Transverse colon (tissue), 4 donors: ENCODE measurements around the gene SRSF12. TPM values are rescaled to one million over a fixed set of nuclear protein-coding genes. Genes with fewer than 3 reads are reported as not detected.

Source experiments
- DNase-seq: peaks from one replicate; pipeline ENCODE4 v3.0.0-alpha.2; 2019
- H3K27ac ChIP-seq, 4 donors: fragments of 200-600 bp; sonication (generic); 2 replicates each; pipeline ENCODE4 v1.5.1; 2016 to 2018; ENCODE audit warnings: inconsistent platforms in 4 of 4
- H3K27me3 ChIP-seq: fragments of 200-600 bp; sonication (generic); 2 replicates; pipeline ENCODE4 v1.5.1; 2017; ENCODE audit warnings: inconsistent platforms
- H3K36me3 ChIP-seq, 4 donors: fragments of 200-600 bp; sonication (generic); 2 replicates each; pipeline ENCODE4 v1.5.1; 2017 to 2019; ENCODE audit warnings: inconsistent platforms in 4 of 4
- H3K4me1 ChIP-seq, 4 donors: fragments of 200-600 bp; sonication (generic); 2 replicates each; pipeline ENCODE4 v1.5.1; 2017 to 2020; ENCODE audit warnings: inconsistent platforms in 4 of 4
- H3K4me3 ChIP-seq, 4 donors: fragments of 200-600 bp; sonication (generic); 1 replicate in 1 of 4; 2 replicates in 3 of 4; pipeline versions ENCODE4 v1.5.1 to v1.6.1; 2017 to 2019; ENCODE audit warnings: inconsistent platforms in 4 of 4
- H3K9me3 ChIP-seq, 2 donors: fragments of 200-600 bp; sonication (generic); 2 replicates each; pipeline ENCODE4 v1.5.1; 2017 to 2019; ENCODE audit warnings: inconsistent platforms in 2 of 2
- EP300 ChIP-seq: sonication (generic); formaldehyde crosslinking; IDR thresholded peaks from one replicate; pipeline ENCODE4 v1.6.1; 2017; ENCODE audit warnings: antibody characterized with exemption, low read depth
- POLR2A ChIP-seq: fragments of 450-650 bp; IDR thresholded peaks from one replicate; pipeline ENCODE4 v1.6.1; 2016; ENCODE audit warnings: antibody characterized with exemption, mild to moderate bottlenecking, moderate library complexity
- POLR2AphosphoS5 ChIP-seq, 3 donors: sonication (generic); formaldehyde crosslinking; IDR thresholded peaks; one replicate each; pipeline ENCODE4 v1.6.1; 2016; ENCODE audit warnings: antibody characterized with exemption in 3 of 3
- WGBS, 2 donors: methylation state at CpG; one replicate each; pipeline ENCODE4 v1.1.5; 2018; ENCODE audit warnings: low coverage in 1 of 2; 5-methylcytosine and 5-hydroxymethylcytosine counted together
- in situ Hi-C, 4 donors: fragments of 200-750 bp; cut with MboI; loops; one replicate each; pipeline versions ENCODE4 v1.15.0 to v1.15.1; 2017; ENCODE audit warnings: low sequenced_read_pairs in 3 of 4, low pct_ligation_motif_present in 1 of 4, low pct_unique_long_range_greater_than_20kb in 1 of 4
- intact Hi-C: fragments of 100-400 bp; cut with DNase I; formaldehyde crosslinking; loops from one replicate; pipeline ENCODE4 v1.15.1; 2023; ENCODE audit warnings: low total_unique reads
- total RNA-seq, 4 donors: library from RNA; depleted of rRNA; stranded (reverse); fragments of >200 nt; gene quantifications; one replicate each; pipeline ENCODE4 v1.1.0, GENCODE V29; 2016
- TF ChIP-seq, protein P1 (sequence below), 5 experiments: fragments of 200-600 bp in 3 of 5; fragments of 450-650 bp in 2 of 5; sonication (generic) in 3 of 5; IDR thresholded peaks; 1 replicate in 2 of 5; 2 replicates in 3 of 5; pipeline ENCODE4 v1.5.1; 2016 to 2017; ENCODE audit warnings: antibody characterized with exemption in 5 of 5, inconsistent platforms in 3 of 5, mild to moderate bottlenecking in 2 of 5, moderate library complexity in 1 of 5

Gene SRSF12
- total RNA-seq, 4 donors from 2014 or later: not detected

GRCh38 chr6:89079511-89080234, 38.2 kb downstream of the SRSF12 start:
- 0 to 1% methylated on average over 18 to 20 of the region's 20 CpGs for WGBS, 2 donors
- no peaks in the 10 kb centered on the region for H3K9me3 ChIP-seq
- peak overlapping the region; percentile 100 for H3K27ac ChIP-seq
- peak overlapping the region; percentile 17 to 99 (median 88) for H3K4me3 ChIP-seq
- peaks cover 2 to 28% (median 18%) of the 10 kb centered on the region in 4 donors for H3K4me1 ChIP-seq
- H3K36me3 ChIP-seq: peaks cover 0 to 11% (median 5%) of the 10 kb centered on the region in 4 donors
- in situ Hi-C loops (loop anchor here in 1 of 4 donors (10.0 kb wide), 1 partner anchor 275 kb away; the partner anchor contains the start of gene UBE2J1), intact Hi-C loops (loop anchor here (5.0 kb wide), 1 partner anchor 42 kb away; no protein-coding TSS in a partner anchor)
- no peaks in the 10 kb centered on the region for H3K27me3 ChIP-seq
- peak; percentile 50 for TF ChIP-seq POLR2A
- TF ChIP-seq POLR2AphosphoS5 (IDR thresholded peaks at IDR 0.05): peak; percentile 41 to 67 (median 61)
- no peak for TF ChIP-seq EP300
- TF ChIP-seq, protein P1, sequence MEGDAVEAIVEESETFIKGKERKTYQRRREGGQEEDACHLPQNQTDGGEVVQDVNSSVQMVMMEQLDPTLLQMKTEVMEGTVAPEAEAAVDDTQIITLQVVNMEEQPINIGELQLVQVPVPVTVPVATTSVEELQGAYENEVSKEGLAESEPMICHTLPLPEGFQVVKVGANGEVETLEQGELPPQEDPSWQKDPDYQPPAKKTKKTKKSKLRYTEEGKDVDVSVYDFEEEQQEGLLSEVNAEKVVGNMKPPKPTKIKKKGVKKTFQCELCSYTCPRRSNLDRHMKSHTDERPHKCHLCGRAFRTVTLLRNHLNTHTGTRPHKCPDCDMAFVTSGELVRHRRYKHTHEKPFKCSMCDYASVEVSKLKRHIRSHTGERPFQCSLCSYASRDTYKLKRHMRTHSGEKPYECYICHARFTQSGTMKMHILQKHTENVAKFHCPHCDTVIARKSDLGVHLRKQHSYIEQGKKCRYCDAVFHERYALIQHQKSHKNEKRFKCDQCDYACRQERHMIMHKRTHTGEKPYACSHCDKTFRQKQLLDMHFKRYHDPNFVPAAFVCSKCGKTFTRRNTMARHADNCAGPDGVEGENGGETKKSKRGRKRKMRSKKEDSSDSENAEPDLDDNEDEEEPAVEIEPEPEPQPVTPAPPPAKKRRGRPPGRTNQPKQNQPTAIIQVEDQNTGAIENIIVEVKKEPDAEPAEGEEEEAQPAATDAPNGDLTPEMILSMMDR (IDR thresholded peaks at IDR 0.05): no peak
- DNase-seq: peak; percentile 64

- Histone ChIP-seq H3K4me3 (no peak overlapping the region), H3K36me3 (no peaks in the 10 kb centered on the region), H3K9me3 (no peaks in the 10 kb centered on the region), H3K27ac (no peak overlapping the region), H3K27me3 (no peaks in the 10 kb centered on the region), H3K4me1 (peaks cover 0 to 9% (median 2%) of the 10 kb centered on the region in 4 donors)
- no peak for DNase-seq
- TF ChIP-seq EP300 (no peak), POLR2A (no peak), POLR2AphosphoS5 (IDR thresholded peaks at IDR 0.05) (no peak)
- TF ChIP-seq, protein P1 (IDR thresholded peaks at IDR 0.05): no peak
- intact Hi-C loops (no loop called here), in situ Hi-C loops (no loop called here)
- WGBS, 2 donors: 87 to 100% methylated on average over 1 to 2 of the region's 2 CpGs
Measured at GRCh38 chr6:89073840-89074239, 44.0 kb downstream of the SRSF12 start.

DNA sequence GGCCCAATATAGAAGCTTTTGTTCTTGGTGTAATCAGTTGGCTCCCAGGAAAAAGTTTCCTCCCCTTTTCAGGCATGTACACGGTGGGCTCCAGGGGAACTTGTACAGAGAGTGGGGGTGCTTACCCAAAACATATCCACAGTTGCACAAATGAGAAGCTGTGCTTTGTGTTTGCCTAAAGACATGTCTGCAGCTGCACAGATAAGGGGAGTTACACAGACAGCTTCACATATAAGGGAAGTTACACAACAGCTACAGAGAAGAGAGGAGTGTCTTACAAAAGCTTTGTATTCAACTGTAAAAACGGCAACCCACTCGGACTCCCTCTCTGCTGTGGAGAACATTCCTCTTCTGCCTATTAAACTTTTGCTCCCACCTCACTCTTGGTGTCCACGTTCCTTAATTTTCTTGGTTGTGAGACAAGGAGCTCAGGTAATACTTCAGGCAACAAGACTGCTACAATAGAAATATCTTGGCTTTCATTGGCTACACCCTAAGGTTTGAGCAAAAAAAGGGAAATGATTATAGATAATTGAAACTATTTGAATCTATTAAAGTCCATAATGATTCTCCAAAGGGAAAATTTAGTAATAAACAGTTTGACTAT, 44.8 kb downstream of the SRSF12 start:
- H3K4me3 ChIP-seq: no peak overlapping the region
- H3K4me1 ChIP-seq: peaks cover 0 to 6% (median 2%) of the 10 kb centered on the region in 4 donors
- H3K27ac ChIP-seq: peak overlapping the region; percentile 18 to 38 (median 34)
- no peaks in the 10 kb centered on the region for H3K27me3 ChIP-seq
- H3K9me3 ChIP-seq: no peaks in the 10 kb centered on the region
- no peaks in the 10 kb centered on the region for H3K36me3 ChIP-seq
- in situ Hi-C loops: no loop called here
- TF ChIP-seq, protein P1 (IDR thresholded peaks at IDR 0.05): no peak
- no peak for TF ChIP-seq EP300
- TF ChIP-seq POLR2A: no peak
- TF ChIP-seq POLR2AphosphoS5 (IDR thresholded peaks at IDR 0.05): no peak
- WGBS, 2 donors: 61 to 75% methylated on average over 1 to 4 of the region's 4 CpGs
- DNase-seq: no peak
- intact Hi-C loops: no loop called here

DNA sequence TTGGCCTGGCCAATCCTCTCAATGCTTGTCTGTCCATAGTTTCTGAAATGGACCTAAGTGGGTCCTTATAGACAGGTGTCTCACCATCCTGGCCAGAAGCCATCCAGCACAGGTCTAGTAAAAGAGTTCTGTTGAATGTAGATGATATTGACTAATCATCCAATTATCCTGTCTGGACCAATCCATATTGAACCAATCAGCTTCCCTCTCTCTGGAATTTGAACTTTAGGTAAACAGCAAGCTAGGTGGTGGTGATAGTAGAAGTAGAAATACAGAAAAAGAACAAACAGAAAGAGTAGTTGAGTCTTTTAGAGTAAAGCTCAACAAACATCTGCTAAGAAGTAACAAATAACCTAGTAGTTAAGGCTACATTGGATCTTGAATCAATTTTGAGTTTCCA, 46.8 kb downstream of the SRSF12 start:
- in situ Hi-C loops: no loop called here
- TF ChIP-seq POLR2A (no peak), EP300 (no peak), POLR2AphosphoS5 (IDR thresholded peaks at IDR 0.05) (no peak)
- TF ChIP-seq, protein P1 (IDR thresholded peaks at IDR 0.05): no peak
- Histone ChIP-seq H3K4me1 (peaks cover 0 to 6% (median 2%) of the 10 kb centered on the region in 4 donors), H3K27me3 (no peaks in the 10 kb centered on the region), H3K27ac (peak overlapping the region in 1 of 4 donors; percentile 26), H3K36me3 (no peaks in the 10 kb centered on the region), H3K9me3 (no peaks in the 10 kb centered on the region), H3K4me3 (no peak overlapping the region)
- intact Hi-C loops: no loop called here
- peak; percentile 20 for DNase-seq
